NT2/D1 (cell line): ENCODE data around the gene HCN2.

Experiments used
- DNase-seq: peaks from one replicate; pipeline ENCODE4 v3.0.0-alpha.2; 2011; ENCODE audit warnings: low read depth, low spot score
- H3K27me3 ChIP-seq: 2 replicates; pipeline ENCODE4 v1.6.0; 2011; ENCODE audit warnings: mild to moderate bottlenecking; ENCODE audit not compliant: insufficient read length, insufficient read depth
- H3K36me3 ChIP-seq: 2 replicates; pipeline ENCODE4 v1.6.1; 2011; ENCODE audit warnings: mild to moderate bottlenecking, low read length, mixed read lengths; ENCODE audit not compliant: insufficient read depth, insufficient read length
- H3K4me1 ChIP-seq: 2 replicates; pipeline ENCODE4 v1.5.1; 2011; ENCODE audit not compliant: insufficient read depth, insufficient read length
- H3K4me3 ChIP-seq: 2 replicates; pipeline ENCODE4 v1.5.1; 2011; ENCODE audit warnings: low read depth; ENCODE audit not compliant: insufficient read length
- H3K9ac ChIP-seq: 2 replicates; pipeline ENCODE4 v1.6.0; 2011; ENCODE audit warnings: low read depth; ENCODE audit not compliant: insufficient read length
- H3K9me3 ChIP-seq: 2 replicates; pipeline ENCODE4 v1.5.1; 2011; ENCODE audit warnings: mild to moderate bottlenecking, low read length; ENCODE audit not compliant: insufficient read depth
- SUZ12 ChIP-seq: IDR thresholded peaks from 2 replicates; pipeline ENCODE4 v1.6.1; 2011; ENCODE audit not compliant: insufficient read length, insufficient read depth; ENCODE audit errors: extremely low read depth
- YY1 ChIP-seq: IDR thresholded peaks from 2 replicates; pipeline ENCODE4 v1.6.1; 2011; ENCODE audit not compliant: insufficient read length, insufficient read depth
- ZNF274 ChIP-seq: IDR thresholded peaks from 2 replicates; pipeline ENCODE4 v1.6.1; 2011; ENCODE audit warnings: mild to moderate bottlenecking, low read depth, low read length

The HCN2 gene

GRCh38 chr19:609004-609346, 19.3 kb downstream of the HCN2 start:
- no peaks in the 10 kb centered on the region for H3K27me3 ChIP-seq
- H3K36me3 ChIP-seq, result peaks cover 34% of the 10 kb centered on the region
- no peak overlapping the region for H3K9ac ChIP-seq
- H3K4me3 ChIP-seq, result no peak overlapping the region
- DNase-seq, result no peak
- H3K9me3 ChIP-seq, result peaks cover 9% of the 10 kb centered on the region; the same call in 1 of the 2 replicates
- TF ChIP-seq YY1 (no peak), SUZ12 (no peak), ZNF274 (no peak)
- peaks cover 6% of the 10 kb centered on the region for H3K4me1 ChIP-seq

GRCh38 chr19:610071-610800, 20.6 kb downstream of the HCN2 start:
- H3K9ac ChIP-seq, result peak overlapping the region; percentile 51
- peaks cover 6% of the 10 kb centered on the region for H3K4me1 ChIP-seq
- DNase-seq, result no peak
- H3K36me3 ChIP-seq, result peaks cover 45% of the 10 kb centered on the region
- no peak for TF ChIP-seq SUZ12
- no peak for TF ChIP-seq ZNF274
- TF ChIP-seq YY1, result no peak
- no peaks in the 10 kb centered on the region for H3K27me3 ChIP-seq
- no peak overlapping the region for H3K4me3 ChIP-seq
- H3K9me3 ChIP-seq, result peaks cover 4% of the 10 kb centered on the region; the same call in 1 of the 2 replicates

GRCh38 chr19:610801-611480, 21.3 kb downstream of the HCN2 start:
- Histone ChIP-seq H3K9me3 (no peaks in the 10 kb centered on the region), H3K4me3 (no peak overlapping the region), H3K9ac (peak overlapping the region; percentile 51), H3K4me1 (peaks cover 6% of the 10 kb centered on the region), H3K36me3 (peaks cover 49% of the 10 kb centered on the region), H3K27me3 (no peaks in the 10 kb centered on the region)
- DNase-seq, result no peak
- no peak for TF ChIP-seq ZNF274
- TF ChIP-seq YY1, result no peak
- no peak for TF ChIP-seq SUZ12

- no peak for DNase-seq
- no peaks in the 10 kb centered on the region for H3K9me3 ChIP-seq
- peaks cover 49% of the 10 kb centered on the region for H3K36me3 ChIP-seq
- H3K4me1 ChIP-seq, result peaks cover 6% of the 10 kb centered on the region
- H3K9ac ChIP-seq, result peak overlapping the region; percentile 51
- TF ChIP-seq SUZ12 (no peak), ZNF274 (no peak), YY1 (no peak)
- H3K4me3 ChIP-seq, result no peak overlapping the region
- H3K27me3 ChIP-seq, result no peaks in the 10 kb centered on the region
Measured at GRCh38 chr19:611481-611868, 21.8 kb downstream of the HCN2 start.

GRCh38 chr19:612941-613340, 23.3 kb downstream of the HCN2 start:
- H3K27me3 ChIP-seq, result no peaks in the 10 kb centered on the region
- H3K9me3 ChIP-seq, result no peaks in the 10 kb centered on the region
- peaks cover 58% of the 10 kb centered on the region for H3K36me3 ChIP-seq
- no peak overlapping the region for H3K4me3 ChIP-seq
- no peak overlapping the region for H3K9ac ChIP-seq
- DNase-seq, result no peak
- peaks cover 6% of the 10 kb centered on the region for H3K4me1 ChIP-seq
- TF ChIP-seq YY1 (no peak), ZNF274 (no peak), SUZ12 (no peak)

GRCh38 chr19:613732-614567, 24.3 kb downstream of the HCN2 start:
- peaks cover 6% of the 10 kb centered on the region for H3K4me1 ChIP-seq
- H3K9ac ChIP-seq, result no peak overlapping the region
- no peak overlapping the region for H3K4me3 ChIP-seq
- peaks cover 68% of the 10 kb centered on the region for H3K36me3 ChIP-seq
- no peak for TF ChIP-seq YY1
- no peak for TF ChIP-seq ZNF274
- no peaks in the 10 kb centered on the region for H3K9me3 ChIP-seq
- H3K27me3 ChIP-seq, result no peaks in the 10 kb centered on the region
- no peak for DNase-seq

- DNase-seq, result no peak
- Histone ChIP-seq H3K4me3 (no peak overlapping the region), H3K4me1 (peaks cover 6% of the 10 kb centered on the region), H3K36me3 (peaks cover 73% of the 10 kb centered on the region), H3K27me3 (no peaks in the 10 kb centered on the region), H3K9me3 (no peaks in the 10 kb centered on the region), H3K9ac (no peak overlapping the region)
- TF ChIP-seq YY1 (no peak), SUZ12 (no peak), ZNF274 (no peak)
Measured at GRCh38 chr19:615619-616018, 25.9 kb downstream of the HCN2 start.
